GM10266 (cell line): ENCODE results near the gene NTMT1.
A peak's percentile ranks its signal among the peaks of the same experiment; 100 is the strongest.

ENCODE experiments used
- DNase-seq: peaks from one replicate; pipeline ENCODE4 v3.0.0; 2012; ENCODE audit errors: extremely low spot score
- CTCF ChIP-seq: IDR thresholded peaks from 2 replicates; pipeline ENCODE4 v1.5.1; 2012; ENCODE audit warnings: mild to moderate bottlenecking, low read depth; ENCODE audit not compliant: control insufficient read depth, insufficient read depth; ENCODE audit errors: missing control alignments

Gene NTMT1

DNA sequence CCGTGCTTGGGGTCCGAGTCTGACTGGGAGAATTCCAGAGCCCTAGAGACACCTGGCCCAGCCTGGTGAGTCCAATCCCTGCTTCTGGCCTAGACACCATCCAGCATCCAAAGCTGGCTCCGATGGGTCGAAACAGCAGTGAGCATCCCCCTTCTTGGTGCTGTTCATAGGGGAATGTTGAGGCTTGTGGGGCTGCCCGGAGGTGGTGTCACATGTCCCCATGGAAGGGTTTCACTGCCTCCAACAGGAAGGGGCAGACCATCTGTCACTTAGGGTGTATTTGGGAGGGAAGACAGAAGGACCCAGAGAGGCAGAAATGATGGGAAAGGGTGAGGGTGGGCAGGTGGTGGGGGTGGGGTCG is 19.0 kb upstream of the NTMT1 start:
- no peak for TF ChIP-seq CTCF
- no peak for DNase-seq

DNA sequence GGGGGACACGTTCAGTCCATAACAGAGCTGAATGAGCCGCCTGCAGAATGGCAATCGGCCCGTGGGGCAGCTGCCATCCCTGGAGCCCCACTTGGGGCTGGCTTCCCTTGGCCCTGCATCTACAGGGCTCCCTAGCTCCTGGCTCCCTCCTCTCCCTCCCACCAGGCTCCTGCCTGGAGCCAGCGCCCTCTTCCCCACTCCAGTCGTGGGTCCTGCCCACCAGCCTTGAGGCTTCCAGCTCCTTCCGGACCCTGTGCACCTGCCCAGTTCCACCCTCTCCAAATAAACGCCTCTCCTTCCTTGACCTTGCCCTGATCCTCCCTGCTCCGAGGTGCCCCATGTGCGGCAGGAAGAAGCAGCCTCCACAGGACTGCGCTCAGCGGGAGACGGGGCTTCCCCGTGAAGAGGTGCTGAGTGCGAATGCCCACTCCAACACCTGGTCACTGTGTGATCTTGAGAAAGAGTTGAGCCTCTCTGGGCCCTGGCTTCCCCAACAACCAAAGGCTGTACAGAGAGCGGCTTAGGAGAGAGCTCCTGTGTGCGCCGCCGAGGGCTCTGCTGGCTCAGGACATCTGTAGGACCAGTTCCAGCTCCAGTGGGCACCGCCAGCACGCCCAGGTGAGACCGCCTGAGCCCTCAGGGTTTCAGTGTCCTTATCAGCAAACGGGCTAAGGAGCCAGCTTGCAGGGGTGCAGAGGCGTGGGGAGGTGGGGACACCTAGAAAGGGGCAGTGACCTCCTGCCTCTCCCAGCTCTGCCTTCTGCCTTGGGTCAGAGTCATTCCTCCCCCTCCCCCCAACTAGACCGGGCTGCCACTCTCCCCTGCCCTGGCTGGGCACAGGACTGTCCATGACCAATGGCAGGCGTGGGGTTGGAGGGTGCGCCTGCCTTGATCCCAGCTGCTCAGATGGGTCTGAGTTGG is 17.1 kb upstream of the NTMT1 start:
- TF ChIP-seq CTCF, result no peak

DNA sequence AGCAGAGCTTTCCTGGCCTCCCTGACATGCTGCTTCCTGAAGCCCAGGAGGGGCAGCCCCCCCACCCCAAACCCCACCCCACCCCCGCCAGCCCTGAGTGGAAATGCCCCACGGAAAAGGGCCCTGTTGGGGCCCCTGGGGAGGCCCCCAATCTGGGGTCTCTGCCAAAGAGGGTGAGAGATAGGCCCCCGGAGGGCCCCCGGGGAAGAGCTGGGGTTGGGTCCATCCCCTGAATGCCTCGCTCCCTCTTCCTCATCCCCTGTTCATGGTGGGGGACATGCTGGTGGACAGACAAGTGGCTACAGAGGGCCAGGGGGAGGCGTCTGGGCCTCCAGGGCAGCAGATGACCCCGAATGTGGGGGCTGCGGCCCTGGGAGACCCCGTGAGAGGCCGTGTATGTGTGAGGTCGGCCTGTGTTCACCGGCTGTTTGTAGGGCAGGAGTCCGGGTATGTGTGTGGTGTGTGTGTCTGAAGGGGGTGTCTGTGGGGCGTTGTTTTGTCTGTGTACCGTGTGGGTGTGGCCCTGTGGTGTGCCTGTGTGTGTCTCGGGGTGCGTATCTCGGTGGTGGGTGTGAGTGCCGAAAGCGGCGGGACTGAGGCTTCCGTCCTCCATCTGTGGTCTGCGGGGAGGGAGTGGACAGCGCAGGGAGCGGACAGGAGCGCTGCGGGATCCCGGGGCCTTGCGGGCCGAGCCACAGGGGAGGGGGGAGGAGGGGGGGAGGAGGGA is 16.3 kb upstream of the NTMT1 start:
- TF ChIP-seq CTCF, result no peak
- DNase-seq, result peak; percentile 76

More for the DNA sequence above, 17.1 kb upstream of the NTMT1 start:
- DNase-seq, result no peak

- no peak for TF ChIP-seq CTCF
- DNase-seq, result no peak
Measured at GRCh38 chr9:129610213-129610472, 15.8 kb upstream of the NTMT1 start.

GRCh38 chr9:129610473-129611306 is 15.3 kb upstream of the NTMT1 start:
- peak; percentile 87 for DNase-seq

GRCh38 chr9:129611307-129611800 is 14.6 kb upstream of the NTMT1 start:
- no peak for DNase-seq
- TF ChIP-seq CTCF, result no peak

More at GRCh38 chr9:129610473-129611306, 15.3 kb upstream of the NTMT1 start:
- peak; percentile 96 for TF ChIP-seq CTCF
